Right lobe of liver (tissue), 6 donors: ENCODE measurements around the gene CSRNP2. TPM values are rescaled to one million over a fixed set of nuclear protein-coding genes. Genes with fewer than 3 reads are reported as not detected.

Experiments used
- ATAC-seq, 4 donors: fragments of 200-7000 bp; cut with Tn5 transposase; one replicate each; pipeline ENCODE4 v1.9.1; 2020; ENCODE audit warnings: mild to moderate bottlenecking in 4 of 4, moderate library complexity in 4 of 4
- DNase-seq, 3 donors: peaks; one replicate each; pipeline ENCODE4 v3.0.0-alpha.2; 2020
- H3K27ac ChIP-seq, 3 donors: fragments of 200-600 bp; one replicate each; pipeline ENCODE4 v1.8.0; 2022
- H3K27me3 ChIP-seq, 2 donors: fragments of 200-600 bp; one replicate each; pipeline ENCODE4 v1.8.0; 2022
- H3K36me3 ChIP-seq, 4 donors: fragments of 200-600 bp; sonication (generic) in 1 of 4; one replicate each; pipeline versions ENCODE4 v1.5.1 to v1.8.0; 2017 to 2022; ENCODE audit warnings: control low read depth in 1 of 4
- H3K4me1 ChIP-seq, 4 donors: fragments of 200-600 bp; sonication (generic) in 1 of 4; one replicate each; pipeline versions ENCODE4 v1.5.1 to v1.8.0; 2017 to 2022; ENCODE audit warnings: control low read depth in 1 of 4
- H3K4me3 ChIP-seq, 3 donors: fragments of 200-600 bp; one replicate each; pipeline ENCODE4 v1.8.0; 2022
- H3K9me3 ChIP-seq, 4 donors: fragments of 200-600 bp; sonication (generic) in 1 of 4; one replicate each; pipeline versions ENCODE4 v1.5.1 to v1.8.0; 2017 to 2022; ENCODE audit warnings: control low read depth in 1 of 4
- CTCF ChIP-seq, 4 donors: fragments of 200-600 bp in 3 of 4; fragments of 450-650 bp in 1 of 4; IDR thresholded peaks; one replicate each; pipeline versions ENCODE4 v1.5.1 to v1.8.0; 2016 to 2022; ENCODE audit warnings: antibody characterized with exemption in 4 of 4, mild to moderate bottlenecking in 2 of 4
- POLR2A ChIP-seq: fragments of 450-650 bp; IDR thresholded peaks from one replicate; pipeline ENCODE4 v1.6.1; 2017; ENCODE audit warnings: antibody characterized with exemption, mild to moderate bottlenecking
- WGBS: methylation state at CpG from one replicate; pipeline ENCODE4 v1.1.6; 2018; ENCODE audit warnings: low coverage, low lambda C conversion rate; ENCODE audit not compliant: insufficient coverage; ENCODE audit errors: missing lambda C conversion rate; 5-methylcytosine and 5-hydroxymethylcytosine counted together
- intact Hi-C, 2 donors: fragments of 100-400 bp; cut with DNase I; formaldehyde crosslinking; loops; one replicate each; pipeline versions ENCODE4 v1.11.2 to v1.14.1; 2022
- total RNA-seq, 6 experiments: library from RNA; depleted of rRNA in 2 of 6; stranded (reverse); fragments of >200 nt in 2 of 6; fragmentation: NEBNext Ultra II Directional in 3 of 6; extraction: Animal tissue kit (Norgen Biotek cat#: 25700) in 3 of 6; gene quantifications; one replicate each; pipeline versions ENCODE4 v1.1.0 to v1.2.4, GENCODE V29; 2016 to 2023
- donor health status: DM: no; HTN: yes; CAD: no.
- donor health status: DM: no; HTN: no; CAD: no.
- donor health status: DM: no; HTN: no; CAD: no.
- donor health status: DM: no; HTN: yes; CAD: no.
- donor health status: DM: no; HTN: yes; CAD: no.

The CSRNP2 gene
- total RNA-seq, 6 experiments from 2014 or later: 5.2 to 9.4 (median 6.7) TPM

GRCh38 chr12:51065530-51065929 is 17.9 kb downstream of the CSRNP2 start:
- WGBS: 98% methylated on average over 5 of the region's 5 CpGs
- Histone ChIP-seq H3K27ac (no peak overlapping the region), H3K4me1 (peaks cover 0 to 21% (median 2%) of the 10 kb centered on the region in 4 donors), H3K27me3 (no peaks in the 10 kb centered on the region), H3K9me3 (no peaks in the 10 kb centered on the region), H3K4me3 (no peak overlapping the region), H3K36me3 (peaks cover 0 to 52% (median 0%) of the 10 kb centered on the region in 4 donors)
- ATAC-seq (peak; percentile 53 to 87 (median 60)), DNase-seq (no peak)
- intact Hi-C loops: no loop called here
- TF ChIP-seq POLR2A (no peak), CTCF (IDR thresholded peaks at IDR 0.05) (no peak)

- Histone ChIP-seq H3K36me3 (peaks cover 0 to 69% (median 19%) of the 10 kb centered on the region in 4 donors), H3K4me3 (no peak overlapping the region), H3K27me3 (no peaks in the 10 kb centered on the region), H3K4me1 (peaks cover 0 to 13% (median 0%) of the 10 kb centered on the region in 4 donors), H3K9me3 (no peaks in the 10 kb centered on the region), H3K27ac (no peak overlapping the region)
- ATAC-seq (peak in 2 of 4 donors; percentile 6 to 35), DNase-seq (no peak)
- TF ChIP-seq CTCF (IDR thresholded peaks at IDR 0.05): no peak
- TF ChIP-seq POLR2A: no peak
- intact Hi-C loops: no loop called here
- WGBS: 68% methylated on average over 9 of the region's 9 CpGs
These were observed 20.6 kb downstream of the CSRNP2 start for GRCh38 chr12:51062631-51063397.

GRCh38 chr12:51059086-51059485 is 24.3 kb downstream of the CSRNP2 start:
- H3K27ac ChIP-seq: no peak overlapping the region

GRCh38 chr12:51056242-51056641 is 27.2 kb downstream of the CSRNP2 start:
- Histone ChIP-seq H3K27me3 (no peaks in the 10 kb centered on the region), H3K9me3 (no peaks in the 10 kb centered on the region), H3K4me3 (no peak overlapping the region), H3K4me1 (no peaks in the 10 kb centered on the region), H3K27ac (no peak overlapping the region), H3K36me3 (peaks cover 0 to 85% (median 50%) of the 10 kb centered on the region in 4 donors)
- WGBS: 35% methylated on average over 3 of the region's 5 CpGs
- intact Hi-C loops: loop anchor here in 1 of 2 donors (10.0 kb wide), 1 partner anchor 189 kb away; no protein-coding TSS in a partner anchor
- ATAC-seq (peak in 3 of 4 donors; percentile 24 to 67 (median 29)), DNase-seq (peak in 1 of 3 donors; percentile 28)
- TF ChIP-seq CTCF (IDR thresholded peaks at IDR 0.05) (no peak), POLR2A (no peak)

More at GRCh38 chr12:51059086-51059485, 24.3 kb downstream of the CSRNP2 start:
- ATAC-seq (no peak), DNase-seq (no peak)
- TF ChIP-seq POLR2A: no peak
- TF ChIP-seq CTCF (IDR thresholded peaks at IDR 0.05): no peak
- intact Hi-C loops: loop anchor here in 1 of 2 donors (10.0 kb wide), 1 partner anchor 186 kb away; no protein-coding TSS in a partner anchor
- H3K9me3 ChIP-seq: no peaks in the 10 kb centered on the region
- H3K36me3 ChIP-seq: peaks cover 0 to 69% (median 38%) of the 10 kb centered on the region in 4 donors
- H3K4me3 ChIP-seq: no peak overlapping the region
- WGBS: 83% methylated on average over 3 of the region's 7 CpGs
- no peaks in the 10 kb centered on the region for H3K27me3 ChIP-seq
- peaks cover 0 to 10% (median 0%) of the 10 kb centered on the region in 4 donors for H3K4me1 ChIP-seq
